Dedifferentiated amniotic fluid mesenchymal stem cell (primary cell): ENCODE data around the gene PRMT2.
A peak's percentile ranks its signal among the peaks of the same experiment; 100 is the strongest.

ENCODE experiments used
- DNase-seq: peaks from one replicate; pipeline ENCODE4 v3.0.0-alpha.2; 2016; ENCODE audit errors: extremely low spot score

Gene PRMT2

GRCh38 chr21:46635324-46636180 is at the start of gene PRMT2:
Gene PRMT2 (plus strand): TSS chr21:46635674. CDS start chr21:46636952, 1,278 bp downstream.
- DNase-seq, result peak; percentile 94

GRCh38 chr21:46594276-46594675 is 41.2 kb upstream of the PRMT2 start:
- DNase-seq, result no peak

GRCh38 chr21:46596201-46596600 is 39.3 kb upstream of the PRMT2 start:
- peak; percentile 19 for DNase-seq

GRCh38 chr21:46597031-46597430 is 38.4 kb upstream of the PRMT2 start:
- DNase-seq, result no peak

- DNase-seq, result no peak
Observed at GRCh38 chr21:46597896-46598343, 37.6 kb upstream of the PRMT2 start.

- peak; percentile 66 for DNase-seq
Observed at GRCh38 chr21:46598581-46599572, 36.6 kb upstream of the PRMT2 start.

GRCh38 chr21:46600305-46600704 is 35.2 kb upstream of the PRMT2 start:
- no peak for DNase-seq

- DNase-seq, result no peak
Observed at GRCh38 chr21:46600978-46601377, 34.5 kb upstream of the PRMT2 start.

GRCh38 chr21:46603228-46603627 is 32.2 kb upstream of the PRMT2 start:
- DNase-seq, result no peak

GRCh38 chr21:46604329-46604974 is 31.0 kb upstream of the PRMT2 start:
- no peak for DNase-seq

GRCh38 chr21:46604975-46605766 is 30.3 kb upstream of the PRMT2 start, which contains the start of gene S100B:
Gene S100B (minus strand): TSS chr21:46605082. CDS start chr21:46602415, 2,667 bp downstream.
- DNase-seq, result no peak

- DNase-seq, result no peak
Observed at GRCh38 chr21:46605767-46606426, 29.6 kb upstream of the PRMT2 start.

- no peak for DNase-seq
Observed at GRCh38 chr21:46606427-46606813, 29.1 kb upstream of the PRMT2 start.

GRCh38 chr21:46607636-46608035 is 27.8 kb upstream of the PRMT2 start:
- no peak for DNase-seq

GRCh38 chr21:46608672-46609111 is 26.8 kb upstream of the PRMT2 start:
- DNase-seq, result no peak

- DNase-seq, result no peak
Observed at GRCh38 chr21:46610018-46610701, 25.3 kb upstream of the PRMT2 start.

GRCh38 chr21:46613391-46613790 is 22.1 kb upstream of the PRMT2 start:
- no peak for DNase-seq

- no peak for DNase-seq
Observed at GRCh38 chr21:46616050-46616449, 19.4 kb upstream of the PRMT2 start.

GRCh38 chr21:46616656-46617055 is 18.8 kb upstream of the PRMT2 start:
- no peak for DNase-seq
